ENCODE measurements around the gene CIRBP. TPM values are rescaled to one million over a fixed set of nuclear protein-coding genes. Genes with fewer than 3 reads are reported as not detected.

The CIRBP gene
- total and polyA plus RNA-seq, 2 donors (not counting 1 experiment from before 2014, with no cell fraction given) = 104 to 298 TPM

DNA sequence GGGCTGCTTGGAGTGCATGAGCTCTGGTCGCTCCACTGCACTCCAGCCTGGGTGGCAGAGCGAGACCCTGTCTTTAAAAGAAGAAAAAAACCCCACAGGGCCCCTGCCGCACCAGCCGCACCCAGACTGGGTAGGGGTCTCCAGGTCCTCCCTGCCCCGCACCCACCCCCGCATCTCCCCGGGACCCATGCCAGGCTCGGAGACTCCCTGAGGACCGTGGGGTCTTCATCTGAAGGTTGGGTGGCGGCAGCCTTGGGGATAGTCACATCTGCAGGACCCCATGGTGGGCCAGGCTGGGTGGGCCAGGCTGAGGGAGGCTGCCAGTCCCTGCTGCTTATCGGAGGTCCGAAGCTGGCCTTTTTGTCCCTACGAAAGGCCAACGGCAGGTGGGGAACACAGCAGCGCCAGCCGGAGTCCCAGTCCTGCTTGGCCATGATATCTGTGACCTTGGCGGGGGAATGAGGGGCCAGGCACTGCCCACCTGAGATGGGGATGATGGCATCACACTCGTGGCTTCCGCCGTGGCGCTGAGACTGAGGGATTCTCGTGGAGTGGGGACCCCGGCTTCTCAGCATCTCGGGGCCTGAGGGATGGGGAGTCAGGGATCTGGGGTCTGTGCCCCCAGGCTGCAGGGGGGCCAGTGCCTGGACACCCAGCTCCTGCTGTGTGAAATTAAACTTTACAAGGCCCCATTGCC, 27.6 kb downstream of the CIRBP start:
- no peak for DNase-seq (ENCODE audit: low read depth in 2 of 2)
- Histone ChIP-seq H3K4me1 (ENCODE audit: control insufficient read depth, extremely low read depth, insufficient read depth, low read length) (no peaks in the 10 kb centered on the region), H3K4me2 (ENCODE audit: extremely low read depth, insufficient read depth, low read length) (no peak overlapping the region), H3K79me2 (ENCODE audit: control insufficient read depth, insufficient read depth, low read length) (no peaks in the 10 kb centered on the region), H3K27me3 (ENCODE audit: control insufficient read depth, insufficient read depth, low read length) (no peaks in the 10 kb centered on the region), H3K9ac (ENCODE audit: insufficient read depth, low read length) (no peak overlapping the region), H2AFZ (ENCODE audit: low read length) (no peak overlapping the region), H3K4me3 (replicated peaks in 1 of 4; ENCODE audit: control extremely low read depth in 1 of 4, insufficient read depth in 1 of 4, low read depth in 3 of 4, low read length in 4 of 4) (no peak overlapping the region), H3K9me3 (ENCODE audit: control insufficient read depth, insufficient read depth, low read depth, low read length) (no peaks in the 10 kb centered on the region), H3K27ac (ENCODE audit: insufficient read depth, low read length) (no peak overlapping the region), H4K20me1 (ENCODE audit: control insufficient read depth, extremely low read depth, insufficient read depth, low read length) (no peaks in the 10 kb centered on the region), H3K36me3 (ENCODE audit: control insufficient read depth, insufficient read depth, low read length) (no peaks in the 10 kb centered on the region)
- TF ChIP-seq EZH2 (IDR thresholded peaks at IDR 0.05; ENCODE audit: low read length, missing control alignments) = no peak
- TF ChIP-seq, protein P1, sequence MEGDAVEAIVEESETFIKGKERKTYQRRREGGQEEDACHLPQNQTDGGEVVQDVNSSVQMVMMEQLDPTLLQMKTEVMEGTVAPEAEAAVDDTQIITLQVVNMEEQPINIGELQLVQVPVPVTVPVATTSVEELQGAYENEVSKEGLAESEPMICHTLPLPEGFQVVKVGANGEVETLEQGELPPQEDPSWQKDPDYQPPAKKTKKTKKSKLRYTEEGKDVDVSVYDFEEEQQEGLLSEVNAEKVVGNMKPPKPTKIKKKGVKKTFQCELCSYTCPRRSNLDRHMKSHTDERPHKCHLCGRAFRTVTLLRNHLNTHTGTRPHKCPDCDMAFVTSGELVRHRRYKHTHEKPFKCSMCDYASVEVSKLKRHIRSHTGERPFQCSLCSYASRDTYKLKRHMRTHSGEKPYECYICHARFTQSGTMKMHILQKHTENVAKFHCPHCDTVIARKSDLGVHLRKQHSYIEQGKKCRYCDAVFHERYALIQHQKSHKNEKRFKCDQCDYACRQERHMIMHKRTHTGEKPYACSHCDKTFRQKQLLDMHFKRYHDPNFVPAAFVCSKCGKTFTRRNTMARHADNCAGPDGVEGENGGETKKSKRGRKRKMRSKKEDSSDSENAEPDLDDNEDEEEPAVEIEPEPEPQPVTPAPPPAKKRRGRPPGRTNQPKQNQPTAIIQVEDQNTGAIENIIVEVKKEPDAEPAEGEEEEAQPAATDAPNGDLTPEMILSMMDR (conservative IDR thresholded peaks at IDR 0.05 in 1 of 2, IDR thresholded peaks at IDR 0.05 in 1 of 2; ENCODE audit: low read depth in 1 of 2, low read length in 2 of 2) = no peak

DNA sequence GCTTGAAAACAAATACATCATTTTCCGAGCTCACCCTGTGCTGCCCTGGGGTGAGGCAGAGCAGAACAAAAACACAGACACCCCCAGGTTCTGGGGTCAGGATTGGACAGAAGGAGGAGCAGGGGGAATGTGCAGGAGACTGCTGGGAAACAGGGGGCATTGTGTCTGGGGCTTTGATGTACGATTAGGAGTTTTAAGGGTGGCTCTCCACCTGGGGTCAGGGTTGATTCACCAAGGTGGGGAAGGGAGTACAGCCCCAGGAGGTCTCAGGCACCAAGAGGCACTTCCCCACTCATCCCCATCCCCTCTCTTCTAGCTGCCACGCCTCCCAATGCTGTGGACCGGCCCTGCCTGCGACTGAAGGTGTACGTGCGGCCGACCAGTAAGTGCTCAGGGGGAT, 29.1 kb downstream of the CIRBP start:
- Histone ChIP-seq H4K20me1 (ENCODE audit: control insufficient read depth, extremely low read depth, insufficient read depth, low read length) (no peaks in the 10 kb centered on the region), H3K9me3 (ENCODE audit: control insufficient read depth, insufficient read depth, low read depth, low read length) (no peaks in the 10 kb centered on the region), H3K9ac (ENCODE audit: insufficient read depth, low read length) (no peak overlapping the region), H3K79me2 (ENCODE audit: control insufficient read depth, insufficient read depth, low read length) (no peaks in the 10 kb centered on the region), H3K4me1 (ENCODE audit: control insufficient read depth, extremely low read depth, insufficient read depth, low read length) (no peaks in the 10 kb centered on the region), H3K27me3 (ENCODE audit: control insufficient read depth, insufficient read depth, low read length) (no peaks in the 10 kb centered on the region), H3K4me2 (ENCODE audit: extremely low read depth, insufficient read depth, low read length) (no peak overlapping the region), H3K36me3 (ENCODE audit: control insufficient read depth, insufficient read depth, low read length) (no peaks in the 10 kb centered on the region), H3K27ac (ENCODE audit: insufficient read depth, low read length) (no peak overlapping the region), H3K4me3 (replicated peaks in 1 of 4; ENCODE audit: control extremely low read depth in 1 of 4, insufficient read depth in 1 of 4, low read depth in 3 of 4, low read length in 4 of 4) (no peak overlapping the region), H2AFZ (ENCODE audit: low read length) (no peak overlapping the region)
- TF ChIP-seq, protein P1 (conservative IDR thresholded peaks at IDR 0.05 in 1 of 2, IDR thresholded peaks at IDR 0.05 in 1 of 2; ENCODE audit: low read depth in 1 of 2, low read length in 2 of 2) = no peak
- TF ChIP-seq EZH2 (IDR thresholded peaks at IDR 0.05; ENCODE audit: low read length, missing control alignments) = no peak
- no peak for DNase-seq (ENCODE audit: low read depth in 2 of 2)

DNA sequence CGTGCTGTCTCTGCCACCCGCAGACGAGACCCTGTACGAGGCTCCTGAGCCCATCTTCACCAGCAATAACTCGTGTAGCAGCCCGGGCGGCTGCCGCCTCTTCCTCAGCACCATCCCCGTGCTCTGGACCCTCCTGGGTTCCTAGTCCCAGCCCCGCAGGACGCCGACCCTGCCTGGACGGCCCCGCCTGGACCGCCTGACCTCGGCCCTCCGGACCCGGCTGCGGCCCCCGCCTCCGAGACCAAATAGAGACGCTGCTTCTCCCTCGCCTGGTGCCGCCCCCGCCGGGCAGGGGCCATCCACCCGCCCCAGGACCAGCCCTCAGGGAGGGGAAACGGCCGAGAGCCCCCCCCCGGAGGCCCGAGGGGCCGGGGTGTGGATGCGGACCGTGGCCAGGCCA, 30.7 kb downstream of the CIRBP start:
- Histone ChIP-seq H3K9me3 (ENCODE audit: control insufficient read depth, insufficient read depth, low read depth, low read length) (no peaks in the 10 kb centered on the region), H3K27me3 (ENCODE audit: control insufficient read depth, insufficient read depth, low read length) (no peaks in the 10 kb centered on the region), H2AFZ (ENCODE audit: low read length) (no peak overlapping the region), H3K4me2 (ENCODE audit: extremely low read depth, insufficient read depth, low read length) (no peak overlapping the region), H3K27ac (ENCODE audit: insufficient read depth, low read length) (no peak overlapping the region), H4K20me1 (ENCODE audit: control insufficient read depth, extremely low read depth, insufficient read depth, low read length) (no peaks in the 10 kb centered on the region), H3K36me3 (ENCODE audit: control insufficient read depth, insufficient read depth, low read length) (no peaks in the 10 kb centered on the region), H3K9ac (ENCODE audit: insufficient read depth, low read length) (no peak overlapping the region), H3K79me2 (ENCODE audit: control insufficient read depth, insufficient read depth, low read length) (no peaks in the 10 kb centered on the region), H3K4me1 (ENCODE audit: control insufficient read depth, extremely low read depth, insufficient read depth, low read length) (no peaks in the 10 kb centered on the region), H3K4me3 (replicated peaks in 1 of 4; ENCODE audit: control extremely low read depth in 1 of 4, insufficient read depth in 1 of 4, low read depth in 3 of 4, low read length in 4 of 4) (no peak overlapping the region)
- DNase-seq (ENCODE audit: low read depth in 2 of 2) = no peak
- TF ChIP-seq, protein P1 (conservative IDR thresholded peaks at IDR 0.05 in 1 of 2, IDR thresholded peaks at IDR 0.05 in 1 of 2; ENCODE audit: low read depth in 1 of 2, low read length in 2 of 2) = no peak
- no peak for TF ChIP-seq EZH2 (IDR thresholded peaks at IDR 0.05; ENCODE audit: low read length, missing control alignments)
